Measurements from ENCODE around the gene RAD51B. TPM values are rescaled to one million over a fixed set of nuclear protein-coding genes. Genes with fewer than 3 reads are reported as not detected.

Gene RAD51B
- total and polyA plus RNA-seq, 9 of the 15 experiments (the other 6 are each of a cell fraction or from before 2014, with no cell fraction given): 8.5 to 17.3 (median 11.3) TPM

DNA sequence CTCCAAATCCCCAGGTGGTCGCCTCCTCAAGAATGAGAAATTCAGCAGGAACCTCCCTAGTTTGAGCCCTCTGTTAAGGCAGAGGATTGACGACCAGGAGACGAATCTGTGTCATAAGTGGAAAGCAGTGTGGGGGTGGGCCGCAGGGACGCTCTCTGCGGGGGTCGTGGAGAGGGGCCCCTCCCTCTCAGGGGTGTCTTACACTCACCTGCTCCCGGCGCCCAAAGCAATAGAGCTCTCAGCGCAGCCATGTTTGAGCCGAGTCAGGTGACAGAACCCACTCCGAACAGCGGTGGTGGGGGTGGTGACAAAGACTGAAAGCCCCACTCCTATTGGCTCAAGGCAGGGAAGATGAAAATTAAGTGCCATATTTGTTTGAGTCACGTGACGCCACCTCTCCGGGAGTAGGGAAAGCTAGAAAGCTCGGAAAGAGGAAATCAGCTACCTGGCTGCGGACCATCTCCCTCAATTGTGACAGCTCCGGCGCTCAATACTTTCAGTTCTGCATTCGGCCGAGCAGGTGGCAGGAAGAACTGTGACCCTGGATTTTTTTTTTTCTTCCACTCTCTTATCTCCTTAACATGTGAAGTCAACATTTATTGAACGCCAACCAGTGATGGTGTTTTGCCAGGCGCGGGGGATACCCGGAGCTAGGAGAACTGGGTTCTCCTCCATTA, 3.1 kb upstream of the RAD51B start, which contains the start of gene ZFYVE26 (continued):
- TF ChIP-seq, protein P1, sequence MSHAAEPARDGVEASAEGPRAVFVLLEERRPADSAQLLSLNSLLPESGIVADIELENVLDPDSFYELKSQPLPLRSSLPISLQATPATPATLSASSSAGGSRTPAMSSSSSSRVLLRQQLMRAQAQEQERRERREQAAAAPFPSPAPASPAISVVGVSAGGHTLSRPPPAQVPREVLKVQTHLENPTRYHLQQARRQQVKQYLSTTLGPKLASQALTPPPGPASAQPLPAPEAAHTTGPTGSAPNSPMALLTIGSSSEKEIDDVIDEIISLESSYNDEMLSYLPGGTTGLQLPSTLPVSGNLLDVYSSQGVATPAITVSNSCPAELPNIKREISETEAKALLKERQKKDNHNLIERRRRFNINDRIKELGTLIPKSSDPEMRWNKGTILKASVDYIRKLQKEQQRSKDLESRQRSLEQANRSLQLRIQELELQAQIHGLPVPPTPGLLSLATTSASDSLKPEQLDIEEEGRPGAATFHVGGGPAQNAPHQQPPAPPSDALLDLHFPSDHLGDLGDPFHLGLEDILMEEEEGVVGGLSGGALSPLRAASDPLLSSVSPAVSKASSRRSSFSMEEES (CRISPR knock-in tag; IDR thresholded peaks at IDR 0.05): peak; percentile 99
- TF ChIP-seq POLR2G (IDR thresholded peaks at IDR 0.05; ENCODE audit: low read depth, low read length): peak; percentile 69
- TF ChIP-seq, protein P2, sequence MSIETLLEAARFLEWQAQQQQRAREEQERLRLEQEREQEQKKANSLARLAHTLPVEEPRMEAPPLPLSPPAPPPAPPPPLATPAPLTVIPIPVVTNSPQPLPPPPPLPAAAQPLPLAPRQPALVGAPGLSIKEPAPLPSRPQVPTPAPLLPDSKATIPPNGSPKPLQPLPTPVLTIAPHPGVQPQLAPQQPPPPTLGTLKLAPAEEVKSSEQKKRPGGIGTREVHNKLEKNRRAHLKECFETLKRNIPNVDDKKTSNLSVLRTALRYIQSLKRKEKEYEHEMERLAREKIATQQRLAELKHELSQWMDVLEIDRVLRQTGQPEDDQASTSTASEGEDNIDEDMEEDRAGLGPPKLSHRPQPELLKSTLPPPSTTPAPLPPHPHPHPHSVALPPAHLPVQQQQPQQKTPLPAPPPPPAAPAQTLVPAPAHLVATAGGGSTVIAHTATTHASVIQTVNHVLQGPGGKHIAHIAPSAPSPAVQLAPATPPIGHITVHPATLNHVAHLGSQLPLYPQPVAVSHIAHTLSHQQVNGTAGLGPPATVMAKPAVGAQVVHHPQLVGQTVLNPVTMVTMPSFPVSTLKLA (conservative IDR thresholded peaks at IDR 0.05): peak; percentile 48 to 86
- TF ChIP-seq NR2C2 (CRISPR knock-in tag; IDR thresholded peaks at IDR 0.05): no peak
- TF ChIP-seq NR2C2 (tag; IDR thresholded peaks at IDR 0.05): peak; percentile 47; the same call in 1 of the 2 replicates
- peak; percentile 77 for TF ChIP-seq POLR2A (conservative IDR thresholded peaks at IDR 0.05)
- no peak for TF ChIP-seq ZNF134 (CRISPR knock-in tag; conservative IDR thresholded peaks at IDR 0.05)
- TF ChIP-seq NFYB (IDR thresholded peaks at IDR 0.05; ENCODE audit: extremely low read depth, insufficient read length): peak; percentile 14
- 0 out of 4 replicates have a peak, but pooled peaks of 1 of the 2 experiments have one; percentile 14 for TF ChIP-seq TEAD1 (CRISPR knock-in tag; IDR thresholded peaks at IDR 0.05)
- no peak for TF ChIP-seq SREBF1 (IDR thresholded peaks at IDR 0.05; ENCODE audit: borderline replicate concordance, low read depth, low read length)

All from K562 (cell line).